Measurements from ENCODE around the gene FOXD4L6.
"Not testable (repeated sequence)": the region's sequence is repeated elsewhere in the genome, so short reads cannot be mapped to it uniquely, and the experiment has no call there.

Gene FOXD4L6

DNA sequence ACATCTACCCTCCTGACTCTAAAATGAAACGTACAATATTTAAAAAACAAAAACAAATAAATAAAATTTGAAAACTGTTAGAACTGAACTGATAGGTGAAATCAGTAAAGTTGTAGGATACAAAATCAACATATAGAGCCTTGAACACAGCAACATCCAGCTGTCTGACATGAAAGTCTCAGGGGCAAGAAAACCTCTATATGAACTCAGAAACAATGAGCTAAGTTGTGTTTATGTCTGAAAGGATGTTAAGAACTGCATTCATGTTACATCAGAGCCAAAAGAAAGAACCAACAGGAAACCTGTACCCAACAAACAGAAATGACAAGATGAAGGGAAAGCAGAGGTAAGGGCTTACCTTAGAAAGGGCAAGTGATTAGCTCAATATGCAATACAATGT lies 41.8 kb downstream of the FOXD4L6 start:
- not testable (repeated sequence) for H3K4me3 ChIP-seq (ENCODE audit: low read depth, low read length); DNase-seq; H3K36me3 ChIP-seq; H3K27me3 ChIP-seq; H3K9me3 ChIP-seq; H3K4me1 ChIP-seq

DNA sequence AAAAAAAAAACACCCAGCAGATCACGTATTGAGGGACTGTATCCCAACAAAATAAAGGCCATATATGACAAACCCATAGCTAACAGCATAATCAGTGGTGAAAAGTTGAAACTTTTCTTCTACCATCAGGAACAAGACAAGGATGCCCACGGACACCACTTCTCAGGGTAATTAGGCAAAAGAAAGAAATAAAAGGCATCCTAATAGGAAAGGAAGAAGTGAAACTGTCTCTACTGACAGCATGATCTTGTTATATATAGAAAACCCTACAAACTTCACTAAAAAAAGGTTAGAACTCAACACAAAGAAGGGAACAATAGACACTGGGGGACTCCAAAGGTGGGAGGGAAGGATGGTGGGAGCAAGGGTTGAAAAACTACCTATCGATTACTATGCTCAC lies 42.3 kb downstream of the FOXD4L6 start:
- not testable (repeated sequence) for H3K36me3 ChIP-seq; H3K9me3 ChIP-seq; H3K4me3 ChIP-seq (ENCODE audit: low read depth, low read length); H3K4me1 ChIP-seq; H3K27me3 ChIP-seq; DNase-seq

GRCh38 chr9:41082358-41082757 lies 46.1 kb downstream of the FOXD4L6 start:
- not testable (repeated sequence) for H3K4me1 ChIP-seq; H3K27me3 ChIP-seq; H3K4me3 ChIP-seq (ENCODE audit: low read depth, low read length); H3K36me3 ChIP-seq; DNase-seq; H3K9me3 ChIP-seq

DNA sequence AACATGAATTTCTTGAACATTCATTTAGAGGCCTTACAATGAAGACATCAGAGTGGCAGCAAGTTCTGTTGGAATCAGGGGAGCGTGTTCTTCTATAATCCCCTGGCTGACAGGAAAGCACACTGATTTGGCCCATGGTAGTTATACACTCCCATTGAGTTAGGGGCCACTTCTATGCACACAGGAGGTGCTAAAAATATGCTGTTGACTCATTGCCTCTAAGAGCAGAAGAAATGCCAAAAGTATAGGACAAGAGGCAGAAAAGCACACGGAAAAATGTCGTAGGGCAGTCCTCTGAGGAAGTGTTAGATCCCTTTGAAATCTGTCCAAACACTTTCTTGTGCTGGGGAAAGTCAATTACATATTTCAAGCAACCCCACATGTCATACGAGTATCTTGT lies 49.0 kb downstream of the FOXD4L6 start:
- DNase-seq = not testable (repeated sequence)

GRCh38 chr9:41077586-41077985 lies 50.9 kb downstream of the FOXD4L6 start:
- DNase-seq; H3K4me3 ChIP-seq (ENCODE audit: low read depth, low read length); H3K27me3 ChIP-seq; H3K4me1 ChIP-seq; H3K9me3 ChIP-seq; H3K36me3 ChIP-seq: not testable (repeated sequence)

More for the DNA sequence above, 49.0 kb downstream of the FOXD4L6 start:
- not testable (repeated sequence) for H3K4me3 ChIP-seq (ENCODE audit: low read depth, low read length); H3K27me3 ChIP-seq; H3K9me3 ChIP-seq; H3K36me3 ChIP-seq; H3K4me1 ChIP-seq
